Measurements from ENCODE around the gene MGST3.
"Not testable (repeated sequence)": the region's sequence is repeated elsewhere in the genome, so short reads cannot be mapped to it uniquely, and the experiment has no call there.

Gene MGST3

DNA sequence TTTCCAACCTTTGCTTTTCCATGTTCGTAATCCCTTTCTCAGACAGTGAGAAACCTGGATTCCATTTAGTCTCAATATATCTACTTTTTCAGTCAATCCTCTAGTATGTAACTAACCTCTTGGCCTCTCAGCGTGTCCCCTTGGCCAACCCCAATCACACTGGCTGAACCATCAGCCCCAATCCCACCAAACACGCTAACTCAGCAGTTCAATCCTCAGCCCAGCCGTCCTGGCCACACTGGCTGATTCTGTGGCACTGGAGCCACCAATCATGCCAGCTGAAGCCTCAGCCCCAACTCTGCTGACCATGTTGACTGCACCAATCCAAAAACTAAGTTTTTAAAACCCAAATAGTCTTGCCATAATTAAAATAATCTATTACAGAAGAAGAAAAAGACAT lies 6.6 kb upstream of the MGST3 start:
- H3K4me3 ChIP-seq (ENCODE audit: low read length) = no peak overlapping the region

DNA sequence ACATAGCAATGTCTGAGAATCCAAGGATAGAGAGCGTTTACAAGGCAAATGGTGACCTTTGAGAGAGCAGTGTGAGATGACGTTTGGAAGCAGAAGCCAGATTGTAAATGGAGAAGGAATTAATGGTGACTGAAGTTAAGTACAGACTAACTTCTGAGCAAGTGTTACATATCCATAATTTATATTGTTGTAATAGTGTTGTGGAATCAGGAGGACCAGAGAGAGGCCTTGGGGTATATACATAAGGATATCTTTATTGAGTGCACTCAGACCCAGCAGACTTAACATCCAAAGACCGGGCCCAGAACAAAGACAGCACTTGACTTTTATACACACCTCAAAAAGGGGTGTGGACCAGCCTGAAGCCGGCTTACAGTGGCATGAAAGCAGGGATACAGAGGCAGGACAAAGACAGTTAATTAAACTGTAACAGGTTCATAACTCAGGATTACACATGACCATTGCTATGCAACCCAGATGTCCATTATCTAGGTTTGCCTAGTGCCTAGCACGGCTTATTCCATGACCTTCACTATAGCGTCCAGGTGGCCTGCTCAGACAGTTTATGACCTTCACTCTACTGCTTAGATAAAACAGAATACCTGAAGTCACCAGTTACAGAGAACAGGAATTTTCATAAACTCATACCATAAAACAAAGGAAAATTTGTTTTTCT lies 2.7 kb upstream of the MGST3 start:
- no peak for DNase-seq (ENCODE audit: low read depth, low spot score)
- H3K4me3 ChIP-seq (ENCODE audit: low read length) = no peak overlapping the region

More for the DNA sequence above, 6.6 kb upstream of the MGST3 start:
- no peak for DNase-seq (ENCODE audit: low read depth, low spot score)

- DNase-seq (ENCODE audit: low read depth, low spot score) = no peak
- no peak overlapping the region for H3K4me3 ChIP-seq (ENCODE audit: low read length)
Observed at GRCh38 chr1:165629151-165629550, 1.9 kb upstream of the MGST3 start.

DNA sequence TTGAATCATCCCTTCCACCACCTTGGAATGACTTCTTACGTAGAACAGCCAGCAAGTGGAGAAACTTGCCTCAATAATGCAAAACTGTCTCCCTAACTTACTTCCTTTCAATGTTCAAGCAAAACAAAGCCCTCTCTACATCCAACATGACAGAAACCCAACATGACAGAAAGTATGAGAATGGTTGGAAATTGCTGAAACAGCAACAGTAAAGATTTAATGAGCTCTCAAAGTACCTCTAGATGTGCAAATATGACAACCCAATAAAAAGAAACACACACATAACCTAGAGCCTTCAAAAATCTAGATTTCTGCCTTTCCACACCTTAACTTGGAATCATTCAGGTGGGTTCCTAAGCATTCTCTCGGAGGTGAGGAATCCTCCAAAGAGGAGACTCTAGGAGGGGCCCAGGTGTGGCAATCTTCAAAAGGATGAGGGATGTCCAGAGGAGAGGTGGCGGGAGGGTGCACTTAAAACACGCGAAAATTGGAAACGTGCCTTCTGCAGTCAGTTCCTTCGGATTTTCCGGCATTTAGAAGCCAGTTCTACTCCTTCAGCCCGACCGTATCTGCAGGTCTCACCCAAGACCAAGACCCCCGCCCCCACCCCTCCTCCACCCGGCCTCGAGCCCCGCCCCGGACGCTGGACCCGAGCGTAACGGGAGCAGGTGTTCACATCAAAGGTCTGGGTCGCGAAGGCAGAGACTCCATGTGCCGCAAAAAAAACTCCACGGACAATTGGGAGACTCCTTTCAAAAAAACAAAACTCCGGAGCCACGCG lies 996 bp upstream of the MGST3 start:
- DNase-seq (ENCODE audit: low read depth, low spot score) = no peak
- H3K4me3 ChIP-seq (ENCODE audit: low read length) = peak overlapping the region; percentile 89

GRCh38 chr1:165631342-165632151 lies 513 bp downstream of the MGST3 start:
- peak overlapping the region; percentile 89 for H3K4me3 ChIP-seq (ENCODE audit: low read length)
- no peak for DNase-seq (ENCODE audit: low read depth, low spot score)

DNA sequence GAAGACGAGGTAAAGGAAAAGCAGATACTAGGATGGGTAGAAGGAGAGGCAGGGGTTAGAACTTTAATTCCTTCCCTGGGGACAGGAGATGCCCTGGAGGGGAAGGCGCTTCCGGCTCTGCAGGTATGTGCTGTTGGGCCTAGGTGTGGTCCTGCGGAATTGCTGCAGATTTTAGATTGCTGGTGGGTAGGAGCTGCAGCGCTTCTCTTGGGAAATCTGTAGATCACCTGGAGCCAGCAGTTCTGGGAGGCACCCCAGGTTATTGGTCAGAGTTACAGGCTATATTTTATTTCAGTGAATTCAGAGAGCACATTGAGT lies 1.1 kb downstream of the MGST3 start:
- no peak for DNase-seq (ENCODE audit: low read depth, low spot score)
- no peak overlapping the region; the same call in 1 of the 2 replicates for H3K4me3 ChIP-seq (ENCODE audit: low read length)

DNA sequence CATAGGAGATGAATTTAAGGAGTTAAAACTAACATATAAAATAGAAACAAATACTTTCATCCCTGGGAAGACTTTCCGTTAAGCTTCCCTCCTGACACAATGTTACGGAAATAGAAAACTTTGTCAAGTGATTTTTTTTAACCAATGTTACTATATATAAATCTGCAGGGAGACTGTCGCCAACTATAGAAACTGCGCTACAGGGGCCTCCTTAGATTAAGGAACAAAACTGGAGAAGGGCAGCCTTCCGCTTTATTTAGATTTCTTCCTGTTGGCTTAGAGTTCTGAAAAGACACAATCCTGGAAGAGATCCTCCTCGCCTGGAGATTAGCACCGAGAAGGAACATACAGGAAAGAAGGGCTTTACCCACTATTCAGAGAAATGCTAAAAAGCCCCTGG lies 1.5 kb downstream of the MGST3 start:
- DNase-seq (ENCODE audit: low read depth, low spot score) = no peak
- no peak overlapping the region for H3K4me3 ChIP-seq (ENCODE audit: low read length)

- no peak overlapping the region for H3K4me3 ChIP-seq (ENCODE audit: low read length)
- DNase-seq (ENCODE audit: low read depth, low spot score) = no peak
Observed at GRCh38 chr1:165633614-165634013, 2.6 kb downstream of the MGST3 start.

DNA sequence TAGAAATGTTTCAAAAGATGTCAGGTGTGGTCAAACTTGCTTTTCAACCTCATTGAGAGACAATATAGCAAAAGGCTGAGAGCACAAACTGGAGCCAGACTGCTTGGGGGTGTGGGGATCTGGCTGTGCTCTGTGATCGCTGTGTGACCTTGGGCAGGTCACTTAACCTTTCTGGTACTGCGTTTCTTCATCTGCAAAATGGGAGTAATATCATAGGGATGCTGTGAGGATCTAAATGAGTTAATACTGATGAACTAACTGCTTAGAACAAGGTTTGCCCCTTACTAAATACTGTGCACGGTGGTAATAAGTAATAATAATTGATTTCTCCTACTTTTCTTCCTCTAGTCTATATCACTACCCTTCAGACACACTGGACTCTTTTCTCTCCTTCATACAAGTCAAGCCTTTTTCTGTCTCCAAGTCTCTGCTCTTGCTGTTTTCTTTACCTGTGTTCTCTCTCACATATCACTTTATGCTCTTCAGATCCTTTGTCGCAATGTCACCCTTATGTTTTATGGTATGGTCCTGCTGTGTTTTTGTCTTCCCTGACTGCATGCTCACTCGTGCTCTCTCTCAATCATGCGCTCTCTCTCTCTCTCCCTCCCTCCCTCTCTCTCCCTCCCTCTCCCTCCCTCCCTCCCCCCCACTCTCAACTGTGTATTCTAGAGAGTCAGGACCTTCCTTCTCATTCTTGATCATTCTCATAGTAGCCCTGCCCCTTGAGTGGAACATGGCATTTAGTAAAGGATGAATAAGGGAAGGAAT lies 3.3 kb downstream of the MGST3 start:
- no peak for DNase-seq (ENCODE audit: low read depth, low spot score)
- H3K4me3 ChIP-seq (ENCODE audit: low read length) = no peak overlapping the region

DNA sequence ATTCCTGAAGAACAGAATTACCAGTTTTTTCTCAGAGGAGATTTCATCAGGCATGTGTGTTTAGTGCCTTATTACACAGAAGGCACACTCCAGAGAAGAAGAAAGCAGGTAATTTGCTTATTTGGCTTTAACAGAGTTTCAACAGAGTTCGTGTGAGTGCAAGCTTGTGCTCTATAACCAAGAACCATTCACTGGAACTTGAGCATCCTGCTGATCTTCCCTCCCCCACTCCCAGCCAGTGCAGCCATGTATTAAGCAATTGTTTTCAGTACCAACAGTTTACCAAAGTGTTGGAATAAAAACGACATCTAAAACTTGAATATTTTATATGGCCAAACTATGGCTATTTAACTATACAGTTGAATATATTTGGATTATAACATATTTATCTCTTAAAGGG lies 4.3 kb downstream of the MGST3 start:
- DNase-seq (ENCODE audit: low read depth, low spot score) = no peak
- no peak overlapping the region for H3K4me3 ChIP-seq (ENCODE audit: low read length)

GRCh38 chr1:165635823-165636222 lies 4.8 kb downstream of the MGST3 start:
- DNase-seq (ENCODE audit: low read depth, low spot score) = no peak
- H3K4me3 ChIP-seq (ENCODE audit: low read length) = no peak overlapping the region

DNA sequence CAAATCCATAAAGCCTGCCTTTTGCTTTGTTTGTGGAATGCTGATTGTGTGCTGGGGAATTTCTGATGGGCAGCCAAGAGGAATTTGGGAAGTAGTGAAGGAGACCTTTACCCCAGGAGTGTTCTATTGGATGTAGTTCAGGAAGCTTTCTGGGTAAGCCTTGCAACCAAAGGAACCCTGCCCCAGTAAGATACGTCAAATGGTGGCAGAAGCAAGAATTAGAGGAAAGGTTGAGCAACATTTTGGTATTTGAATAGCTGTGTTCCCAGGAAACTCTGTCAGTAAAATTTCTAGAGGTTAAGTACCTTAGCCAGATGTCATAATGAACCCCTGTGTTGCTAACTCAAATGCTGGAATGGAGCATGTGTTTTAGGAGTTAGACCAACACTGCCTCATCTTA lies 6.4 kb downstream of the MGST3 start:
- no peak for DNase-seq (ENCODE audit: low read depth, low spot score)
- no peak overlapping the region for H3K4me3 ChIP-seq (ENCODE audit: low read length)

DNA sequence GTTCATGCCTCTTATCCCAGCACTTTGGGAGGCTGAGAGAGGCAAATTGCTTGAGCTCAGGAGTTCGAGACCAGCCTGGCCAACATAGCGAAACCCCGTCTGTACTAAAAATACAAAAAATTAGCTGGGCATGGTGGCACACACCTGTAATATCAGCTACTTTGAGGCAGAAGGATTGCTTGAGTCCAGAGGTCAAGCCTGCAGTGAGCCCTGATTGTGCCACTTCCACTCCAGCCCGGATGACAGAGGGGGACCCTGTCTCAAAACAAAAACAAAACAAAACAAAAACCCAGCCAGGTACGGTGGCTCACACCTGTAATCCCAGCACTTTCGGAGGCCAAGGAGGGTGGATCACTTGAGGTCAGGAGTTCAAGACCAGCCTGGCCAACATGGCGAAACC lies 7.2 kb downstream of the MGST3 start:
- not testable (repeated sequence) for DNase-seq (ENCODE audit: low read depth, low spot score)

DNA sequence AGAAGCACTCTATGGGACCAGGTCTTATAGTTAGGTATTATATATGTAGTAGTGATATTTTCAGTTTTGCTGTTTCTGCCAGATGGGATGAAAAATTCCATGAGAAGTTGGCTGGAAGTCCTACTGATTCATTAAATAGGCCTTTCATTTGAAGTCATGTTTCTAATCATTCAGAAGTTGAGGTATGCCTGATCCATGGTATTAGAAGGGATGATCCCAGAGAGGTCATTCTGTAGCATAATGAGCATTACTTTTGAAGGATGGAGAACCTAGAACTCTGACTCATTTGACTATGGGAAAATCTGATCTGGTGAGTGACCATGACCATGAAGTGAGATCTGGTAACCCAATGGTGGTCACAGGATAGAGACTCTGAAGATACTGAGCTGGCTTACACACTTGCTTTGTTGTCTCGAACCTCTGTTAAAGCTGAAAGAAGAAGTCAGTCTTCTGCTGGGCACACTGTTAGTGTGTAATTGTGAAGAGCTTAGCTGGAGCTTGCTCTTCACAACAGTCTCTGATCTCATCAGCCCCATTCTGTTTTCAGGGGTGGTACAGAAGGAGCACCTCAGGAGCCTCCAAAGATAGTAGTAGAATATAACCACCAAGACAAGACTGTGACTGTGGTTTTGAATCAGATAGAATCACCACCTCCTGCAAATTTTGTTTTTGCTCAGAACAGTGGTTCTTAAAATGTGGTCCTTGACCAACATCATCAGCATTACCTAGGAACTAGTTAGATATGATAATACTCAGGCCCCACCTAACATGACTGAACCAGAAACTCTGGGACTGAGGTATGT lies 9.0 kb downstream of the MGST3 start:
- DNase-seq (ENCODE audit: low read depth, low spot score) = no peak
- no peak overlapping the region for H3K4me3 ChIP-seq (ENCODE audit: low read length)

More for the DNA sequence above, 7.2 kb downstream of the MGST3 start:
- not testable (repeated sequence) for H3K4me3 ChIP-seq (ENCODE audit: low read length)

DNA sequence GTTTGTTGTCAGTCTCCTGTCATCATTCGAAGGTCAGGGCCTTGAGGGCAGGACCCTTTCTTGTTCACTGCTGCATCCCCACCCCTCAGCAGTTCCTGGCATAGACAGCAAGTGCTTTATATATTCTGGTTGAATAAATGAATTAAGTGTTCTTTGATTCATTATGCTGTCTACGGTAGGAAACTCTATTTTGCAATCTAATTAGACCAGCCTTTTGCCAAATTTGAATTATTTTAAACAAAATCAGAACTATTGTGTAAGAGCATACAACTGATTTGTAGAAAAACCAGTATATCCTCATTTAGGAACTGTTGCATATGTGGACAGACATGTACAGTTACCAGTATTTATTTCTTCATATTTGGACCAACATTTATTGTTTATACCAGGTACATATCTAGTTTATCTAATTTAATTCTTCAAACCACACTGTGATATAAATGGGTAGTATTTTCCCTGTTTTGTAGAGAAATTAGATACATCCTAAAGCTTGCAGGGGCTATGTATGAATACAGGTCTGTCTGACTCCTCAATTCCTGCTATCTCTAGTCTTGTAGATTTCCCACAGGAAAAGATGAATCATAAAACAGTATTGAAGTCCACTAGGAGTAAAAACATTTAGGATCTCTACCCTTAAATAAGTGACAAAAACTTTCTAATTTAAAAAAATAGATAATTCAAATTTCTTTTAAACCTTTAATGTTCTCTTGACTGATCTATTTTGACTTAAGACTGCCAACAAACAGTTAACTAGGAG lies 10.4 kb downstream of the MGST3 start:
- DNase-seq (ENCODE audit: low read depth, low spot score) = no peak
- no peak overlapping the region for H3K4me3 ChIP-seq (ENCODE audit: low read length)

DNA sequence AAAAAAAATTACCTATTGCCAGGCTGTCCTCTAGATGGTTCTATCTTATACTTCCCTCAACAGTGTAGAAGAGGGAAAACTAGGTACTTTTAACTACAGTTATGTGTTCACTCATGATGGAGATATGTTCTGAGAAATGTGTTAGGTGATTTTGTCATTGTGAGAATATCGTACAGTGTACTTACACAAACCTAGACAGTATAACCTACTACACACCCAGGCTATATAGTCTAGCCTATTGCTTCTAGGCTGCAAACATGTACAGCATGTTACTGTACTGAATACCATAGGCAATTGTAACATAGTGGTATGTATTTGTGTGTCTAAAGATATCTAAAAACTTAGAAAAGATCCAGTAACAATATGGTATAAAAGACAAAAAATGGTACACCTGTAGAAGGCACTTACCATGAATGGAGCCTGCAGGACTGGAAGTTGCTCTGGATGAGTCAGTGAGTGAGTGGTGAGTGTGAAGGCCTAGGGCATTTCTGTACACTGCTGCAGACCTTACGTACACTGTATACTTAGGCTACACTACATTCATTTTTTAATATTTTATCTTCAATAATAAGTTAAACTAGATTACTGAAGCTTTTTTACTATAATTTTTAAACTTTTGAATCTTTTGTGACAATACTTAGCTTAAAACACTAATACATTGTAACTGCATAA lies 13.2 kb downstream of the MGST3 start:
- no peak overlapping the region for H3K4me3 ChIP-seq (ENCODE audit: low read length)
- no peak for DNase-seq (ENCODE audit: low read depth, low spot score)

DNA sequence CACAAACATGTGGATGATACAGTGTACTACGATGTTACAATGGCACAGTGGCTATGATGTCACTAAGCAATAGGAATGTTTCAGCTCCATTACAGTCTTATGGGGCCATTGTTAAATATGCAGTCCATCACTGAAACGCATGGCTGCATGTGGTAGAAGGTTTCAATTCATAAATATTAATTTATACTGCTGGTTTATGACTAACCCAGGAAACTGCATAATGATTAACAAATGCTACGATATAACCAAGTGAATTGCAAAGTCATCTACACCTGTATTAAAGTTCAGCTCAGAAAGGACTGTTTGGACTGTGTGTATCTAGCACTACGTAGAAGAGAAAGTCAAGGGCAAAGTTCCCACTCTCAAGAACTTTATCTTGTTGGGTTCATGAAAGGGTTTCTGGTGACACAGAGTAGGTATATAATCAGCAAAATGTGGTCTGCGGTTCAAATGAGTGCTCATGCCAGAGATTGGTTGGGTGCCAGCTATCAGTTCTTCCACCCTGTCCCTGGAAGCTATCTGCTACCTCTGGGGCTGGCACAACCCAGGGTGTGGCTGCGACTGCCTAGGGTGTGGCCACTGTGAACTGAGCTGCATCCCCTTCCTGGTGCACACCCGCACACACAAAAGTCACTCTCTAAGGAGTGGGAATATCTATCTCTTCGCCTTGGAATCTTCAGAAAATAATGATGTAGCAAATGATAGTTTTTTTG lies 14.8 kb downstream of the MGST3 start:
- H3K4me3 ChIP-seq (ENCODE audit: low read length) = no peak overlapping the region

More for the DNA sequence above, 14.8 kb downstream of the MGST3 start:
- DNase-seq (ENCODE audit: low read depth, low spot score) = peak; percentile 10

Measured in Jurkat, Clone E6-1 (cell line).